A673 (cell line): ENCODE results near the gene LRRFIP1.

Source experiments
- CTCF ChIP-seq: fragments of 300-800, 200-600 bp; sonication (generic); conservative IDR thresholded peaks from 2 replicates; pipeline ENCODE4 v1.5.1; 2017; ENCODE audit warnings: low read depth, mild to moderate bottlenecking, antibody characterized with exemption, low read length, moderate library complexity, mixed read lengths
- EZH2 ChIP-seq: fragments of 200-600 bp; sonication (generic); IDR thresholded peaks from 2 replicates; pipeline ENCODE4 v1.6.1; 2017; ENCODE audit warnings: borderline replicate concordance, low read depth, mild to moderate bottlenecking, mixed read lengths, antibody characterized with exemption, low read length; ENCODE audit not compliant: poor library complexity, severe bottlenecking

GRCh38 chr2:237734905-237735623 lies 107.7 kb downstream of the LRRFIP1 start:
- no peak for TF ChIP-seq EZH2
- TF ChIP-seq CTCF = no peak
